ENCODE results near the gene NUMB. TPM values are rescaled to one million over a fixed set of nuclear protein-coding genes. Genes with fewer than 3 reads are reported as not detected.

Gene NUMB
- total RNA-seq, 1 donor from 2014 or later, result 76.4 TPM

- DNase-seq (ENCODE audit: low spot score), result no peak
These were observed 8.5 kb upstream of the NUMB start for GRCh38 chr14:73466861-73467260.

GRCh38 chr14:73465823-73466532 is 7.6 kb upstream of the NUMB start:
- DNase-seq (ENCODE audit: low spot score), result no peak

DNA sequence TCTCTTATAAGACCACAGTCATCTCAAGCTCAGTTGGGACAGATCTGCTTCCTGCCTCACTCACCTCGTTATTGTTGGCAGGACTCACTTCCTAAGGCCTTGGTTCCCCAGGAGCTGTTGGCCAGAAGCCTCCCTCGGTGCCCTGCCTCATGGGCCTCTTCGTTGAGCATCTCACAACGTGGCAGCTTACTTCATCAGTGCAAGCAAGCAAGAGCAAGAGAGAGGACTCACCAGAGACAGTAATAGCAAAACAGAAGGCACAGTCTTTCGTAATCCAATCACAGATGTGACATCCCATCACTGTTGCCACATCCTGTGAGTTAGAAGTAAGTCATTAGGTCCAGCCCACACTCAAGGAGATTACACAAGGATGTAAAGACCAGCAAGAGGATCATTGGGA is 5.1 kb upstream of the NUMB start:
- DNase-seq (ENCODE audit: low spot score), result no peak

- no peak for DNase-seq (ENCODE audit: low spot score)
These were observed 4.5 kb upstream of the NUMB start for GRCh38 chr14:73462815-73463214.

DNA sequence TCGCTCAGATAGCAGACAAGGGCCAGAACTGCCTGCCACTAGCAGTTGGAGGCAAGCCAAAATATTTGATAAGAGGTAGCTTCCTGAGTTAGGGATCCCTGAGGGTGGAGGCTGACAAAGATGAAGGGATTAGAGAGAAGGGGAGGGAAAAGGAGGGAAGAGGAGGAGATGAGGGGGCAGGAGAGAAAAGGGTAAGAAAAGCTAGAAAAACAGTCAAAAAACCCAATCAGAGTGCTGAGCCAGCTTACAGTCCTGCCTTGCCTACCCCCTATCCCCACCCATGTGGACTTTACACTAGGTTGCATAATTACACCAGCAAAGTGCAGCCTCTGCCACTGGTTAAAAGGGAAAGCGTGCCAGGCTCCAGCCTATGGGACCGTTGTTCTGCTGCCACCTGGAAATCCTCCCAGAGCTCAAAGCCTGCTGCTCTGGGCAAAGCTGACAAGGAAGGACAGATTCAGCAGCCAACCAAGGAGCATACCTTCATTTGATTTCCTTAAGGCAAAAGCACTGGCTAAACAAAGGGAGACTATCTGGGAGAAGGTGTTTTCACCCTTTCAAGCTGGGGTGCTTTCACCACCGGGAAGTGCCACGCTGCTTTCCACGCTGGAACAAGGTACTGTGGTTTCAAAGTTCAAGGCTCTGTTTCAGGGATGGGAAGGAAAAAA is 3.8 kb upstream of the NUMB start:
- no peak for DNase-seq (ENCODE audit: low spot score)

- no peak for DNase-seq (ENCODE audit: low spot score)
These were observed 3.2 kb upstream of the NUMB start for GRCh38 chr14:73461478-73462047.

DNA sequence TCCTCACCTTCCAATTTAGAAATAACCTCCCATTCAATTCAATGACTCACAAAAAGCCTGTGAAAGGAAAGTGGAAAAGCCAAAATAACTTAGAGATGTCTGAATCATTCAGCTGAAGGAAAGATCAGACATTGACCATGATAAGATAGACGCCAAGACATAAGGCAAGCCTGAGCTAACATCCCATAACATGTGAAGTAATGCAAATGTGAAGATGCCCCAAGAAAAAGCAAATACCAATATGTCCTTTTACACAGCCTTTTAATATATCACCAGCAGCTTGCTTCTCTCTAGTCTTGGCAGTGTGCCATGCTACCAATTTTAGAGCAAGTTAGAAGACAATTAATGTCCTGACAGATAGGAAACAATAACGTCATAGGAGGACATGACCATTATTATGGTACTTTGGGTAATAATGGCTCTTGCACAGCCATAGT is 2.4 kb upstream of the NUMB start:
- no peak for DNase-seq (ENCODE audit: low spot score)

- DNase-seq (ENCODE audit: low spot score), result no peak
These were observed 1.6 kb upstream of the NUMB start for GRCh38 chr14:73459959-73460358.

DNA sequence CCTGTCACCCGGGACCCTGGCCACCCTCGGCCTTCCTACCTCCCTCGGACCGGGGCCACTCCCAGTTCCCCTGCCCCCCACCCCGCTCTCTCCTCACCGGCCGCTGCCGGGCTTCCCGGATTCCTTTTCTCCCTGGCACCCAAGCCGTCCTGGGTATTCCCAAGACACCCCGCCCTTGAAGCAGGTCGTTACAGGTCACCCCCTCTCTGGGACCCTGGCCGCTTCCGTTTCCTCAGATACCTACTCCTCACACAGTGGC is 493 bp downstream of the NUMB start:
- DNase-seq (ENCODE audit: low spot score), result no peak

- DNase-seq (ENCODE audit: low spot score), result no peak
These were observed 1.1 kb downstream of the NUMB start for GRCh38 chr14:73457041-73457923.

GRCh38 chr14:73455294-73455693 is 3.1 kb downstream of the NUMB start:
- no peak for DNase-seq (ENCODE audit: low spot score)

DNA sequence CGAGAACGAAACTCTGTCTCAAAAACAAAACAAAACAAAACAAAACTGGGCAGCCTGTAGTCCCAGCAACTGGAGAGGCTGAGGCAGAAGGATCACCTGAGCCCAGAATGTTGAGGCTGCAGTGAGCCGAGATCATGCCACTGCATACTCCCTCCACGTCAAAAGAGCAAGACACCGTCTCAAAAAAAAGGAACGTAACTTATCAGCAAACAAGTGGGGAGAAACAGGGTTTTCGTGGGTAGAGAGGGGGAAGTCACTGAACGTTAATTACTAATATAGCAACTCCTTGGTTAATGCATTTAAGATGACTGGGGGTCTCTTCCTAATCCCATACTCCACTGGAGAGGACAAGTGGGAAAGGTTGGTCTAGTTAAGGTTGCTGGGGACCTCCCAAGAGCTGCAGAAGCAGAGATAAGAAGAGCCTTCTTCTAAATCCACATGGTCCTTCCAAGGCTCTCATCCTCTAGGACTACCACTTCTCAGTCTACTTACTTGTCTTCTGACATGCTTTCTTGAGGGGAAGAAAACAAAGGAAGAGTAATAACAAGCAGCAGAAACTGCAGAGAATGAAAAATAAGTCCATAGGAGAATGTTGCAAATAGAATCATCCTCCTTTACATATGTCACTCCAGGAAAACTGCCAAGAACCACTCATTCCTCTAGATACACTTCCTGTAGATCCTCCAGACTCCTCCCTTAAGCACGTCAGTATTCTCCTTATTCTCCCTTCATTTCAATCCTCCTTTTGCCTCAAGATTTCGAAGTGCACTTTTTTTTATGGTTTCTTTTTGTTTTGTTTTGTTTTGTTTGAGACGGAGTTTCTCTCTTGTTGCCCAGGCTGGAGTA is 5.8 kb downstream of the NUMB start:
- no peak for DNase-seq (ENCODE audit: low spot score)

DNA sequence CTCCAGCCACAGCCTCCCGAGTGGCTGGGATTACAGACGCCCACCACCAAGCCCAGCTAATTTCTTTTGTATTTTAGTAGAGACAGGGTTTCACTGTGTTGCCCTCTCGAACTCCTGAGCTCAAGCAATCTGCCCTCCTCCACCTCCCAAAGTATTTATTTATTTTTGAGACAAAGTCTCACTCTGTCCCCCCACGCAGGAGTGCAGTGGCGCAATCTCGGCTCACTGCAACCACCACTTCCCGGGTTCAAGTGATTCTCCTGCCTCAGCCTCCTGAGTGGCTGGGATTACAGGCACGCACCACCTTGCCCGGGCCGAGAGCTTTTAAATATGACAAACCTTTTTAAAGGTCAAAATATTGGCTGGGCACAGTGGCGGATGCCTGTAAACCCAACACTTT is 14.6 kb downstream of the NUMB start:
- DNase-seq (ENCODE audit: low spot score), result no peak

DNA sequence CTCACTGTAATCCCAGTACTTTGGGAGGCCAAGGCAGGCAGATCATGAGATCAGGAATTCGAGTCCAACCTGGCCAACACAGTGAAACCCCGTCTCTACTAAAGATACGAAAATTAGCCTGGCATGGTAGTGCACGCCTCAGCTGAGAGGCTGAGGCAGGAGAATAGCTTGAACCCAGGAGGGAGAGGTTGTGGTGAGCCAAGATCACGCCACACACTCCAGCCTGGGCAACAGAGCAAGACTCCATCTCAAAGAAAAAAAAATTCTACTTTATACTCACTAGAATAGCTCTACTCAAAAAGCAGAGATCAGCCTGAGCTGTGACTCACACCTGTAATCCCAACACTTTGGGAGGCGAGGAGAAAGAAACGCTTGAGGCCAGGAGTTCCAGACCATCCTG is 17.1 kb downstream of the NUMB start:
- no peak for DNase-seq (ENCODE audit: low spot score)

GRCh38 chr14:73438993-73439392 is 19.4 kb downstream of the NUMB start:
- no peak for DNase-seq (ENCODE audit: low spot score)

- no peak for DNase-seq (ENCODE audit: low spot score)
These were observed 21.1 kb downstream of the NUMB start for GRCh38 chr14:73437206-73437605.

- DNase-seq (ENCODE audit: low spot score), result no peak
These were observed 26.2 kb downstream of the NUMB start for GRCh38 chr14:73432124-73432523.

DNA sequence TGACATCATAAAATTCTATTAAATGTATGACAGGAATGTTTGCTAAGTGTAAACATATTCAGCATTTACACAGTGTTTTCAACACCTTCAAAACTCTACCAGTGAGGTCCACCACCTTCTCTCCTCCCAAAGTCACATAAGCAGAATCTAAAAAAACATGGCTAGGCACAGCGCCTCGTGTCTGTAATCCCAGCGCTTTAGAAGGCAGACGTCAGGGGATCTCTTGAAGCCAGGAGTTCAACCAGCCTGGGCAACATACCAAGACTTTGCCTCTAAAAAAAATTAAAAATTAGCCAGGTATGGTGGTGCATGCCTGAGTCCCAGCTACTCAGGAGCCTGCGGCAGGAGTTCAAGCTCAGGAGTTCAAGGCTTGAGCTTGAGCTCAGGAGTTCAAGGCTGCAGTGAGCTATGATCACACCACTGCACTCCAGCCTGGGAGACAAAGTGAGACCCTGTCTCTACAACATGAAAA is 30.0 kb downstream of the NUMB start:
- DNase-seq (ENCODE audit: low spot score), result no peak

GRCh38 chr14:73427516-73428264 is 30.7 kb downstream of the NUMB start:
- DNase-seq (ENCODE audit: low spot score), result no peak

DNA sequence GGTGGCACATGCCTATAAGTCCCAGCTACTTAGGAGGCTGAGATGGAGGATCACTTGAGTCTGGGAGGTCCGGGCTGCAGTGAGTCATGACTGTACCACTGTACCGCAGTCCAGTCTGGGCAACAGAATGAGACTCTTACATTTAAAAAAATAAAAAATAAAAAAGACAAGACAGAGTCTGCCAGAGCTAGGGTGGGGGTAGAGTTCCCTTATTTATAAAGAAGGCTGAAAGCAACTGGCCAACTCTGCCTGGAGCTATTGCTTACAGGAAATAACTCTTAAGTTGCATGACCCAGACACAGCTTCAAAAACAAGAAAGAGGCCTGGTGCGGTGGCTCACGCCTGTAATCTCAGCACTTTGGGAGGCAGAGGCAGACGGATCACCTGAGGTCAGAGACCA is 31.5 kb downstream of the NUMB start:
- DNase-seq (ENCODE audit: low spot score), result no peak

Data from mesenteric fat pad (tissue), 1 donor.